ENCODE data around the gene EIF1B.
A peak's percentile ranks its signal among the peaks of the same experiment; 100 is the strongest.
"Not testable (repeated sequence)": the region's sequence is repeated elsewhere in the genome, so short reads cannot be mapped to it uniquely, and the experiment has no call there.

The EIF1B gene

GRCh38 chr3:40309418-40309924, at the start of gene EIF1B:
Gene EIF1B (plus strand): TSS chr3:40309707. CDS start chr3:40309942, 235 bp downstream.
- DNase-seq, result peak; percentile 99

DNA sequence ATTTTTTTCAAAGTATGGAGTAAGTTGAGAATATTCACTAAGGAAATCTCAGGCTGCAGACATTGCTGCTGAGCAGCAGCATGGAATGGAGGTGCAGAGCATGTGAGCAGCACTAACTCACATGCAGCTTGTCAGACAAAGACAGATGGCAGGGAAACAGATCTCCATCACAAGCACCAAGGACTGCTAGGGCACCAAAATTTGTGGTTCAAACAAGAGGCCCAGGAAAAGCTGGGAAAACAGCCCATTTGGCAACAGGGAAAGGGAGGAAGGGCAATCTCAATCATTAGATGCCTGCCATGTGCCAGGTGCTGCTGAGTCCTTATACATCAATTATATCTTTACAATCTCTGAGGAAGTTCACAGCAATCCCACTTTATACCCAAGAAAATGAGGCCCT, 47.2 kb upstream of the EIF1B start:
- no peak for DNase-seq

- no peak for DNase-seq
Measured at GRCh38 chr3:40264451-40264850, 45.1 kb upstream of the EIF1B start.

GRCh38 chr3:40265181-40265580, 44.3 kb upstream of the EIF1B start:
- no peak for DNase-seq

DNA sequence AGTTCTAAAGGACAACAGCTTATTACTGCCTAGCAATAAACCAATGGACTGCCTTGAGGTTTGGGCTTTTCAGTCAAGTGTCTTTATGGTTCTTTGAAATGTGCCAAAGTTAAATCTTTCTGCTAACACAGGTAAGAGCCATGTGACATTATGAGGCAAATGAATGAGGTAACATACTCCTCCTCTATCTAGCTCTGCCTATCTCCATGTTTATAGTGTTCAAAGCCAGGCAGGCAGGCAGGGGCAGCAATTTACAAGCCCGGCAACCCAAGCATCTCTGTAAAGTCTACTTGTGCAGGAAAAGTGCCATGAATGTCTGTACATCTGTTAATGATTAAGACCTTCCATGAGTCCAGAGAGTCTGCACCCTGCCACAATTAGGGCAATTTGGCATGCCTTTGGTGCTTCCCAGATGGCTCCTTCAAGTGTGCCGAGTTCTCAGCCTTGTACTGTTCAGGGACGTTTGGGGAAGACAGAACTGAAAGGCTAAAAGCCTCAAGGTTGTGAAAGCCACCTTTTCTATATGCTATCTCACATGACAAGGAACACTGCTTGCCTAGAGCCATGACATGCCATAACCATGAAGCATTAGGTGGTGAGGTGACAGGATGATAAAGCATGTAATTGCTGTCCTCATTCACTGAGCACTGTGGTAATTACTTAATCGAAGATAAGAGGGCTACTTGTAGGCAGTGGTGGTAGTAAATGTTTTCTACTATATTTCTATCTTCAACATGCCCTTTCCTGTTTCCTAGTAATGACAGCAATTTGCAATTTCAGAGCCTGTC, 41.4 kb upstream of the EIF1B start:
- DNase-seq, result no peak

- no peak for DNase-seq
Measured at GRCh38 chr3:40268802-40269524, 40.5 kb upstream of the EIF1B start.

DNA sequence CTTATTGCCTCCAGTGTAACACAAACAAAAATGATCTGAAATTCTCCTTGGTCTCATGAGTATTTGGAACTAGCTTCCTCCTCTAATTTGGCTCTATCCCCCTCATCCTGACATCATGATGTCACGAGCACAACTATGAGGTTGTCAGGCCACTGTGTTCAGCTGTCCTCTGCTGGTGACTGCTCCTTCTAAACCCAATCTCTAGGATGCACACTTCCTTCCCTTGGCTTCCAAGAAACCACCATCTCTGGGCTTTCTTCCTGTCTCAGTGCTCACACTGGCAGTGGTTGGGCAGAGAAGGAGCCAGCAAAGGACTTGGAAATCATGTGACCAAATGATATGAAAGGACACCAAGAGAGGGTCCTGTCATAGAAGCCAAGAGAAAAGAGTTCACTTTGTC, 30.7 kb upstream of the EIF1B start:
- no peak for DNase-seq

DNA sequence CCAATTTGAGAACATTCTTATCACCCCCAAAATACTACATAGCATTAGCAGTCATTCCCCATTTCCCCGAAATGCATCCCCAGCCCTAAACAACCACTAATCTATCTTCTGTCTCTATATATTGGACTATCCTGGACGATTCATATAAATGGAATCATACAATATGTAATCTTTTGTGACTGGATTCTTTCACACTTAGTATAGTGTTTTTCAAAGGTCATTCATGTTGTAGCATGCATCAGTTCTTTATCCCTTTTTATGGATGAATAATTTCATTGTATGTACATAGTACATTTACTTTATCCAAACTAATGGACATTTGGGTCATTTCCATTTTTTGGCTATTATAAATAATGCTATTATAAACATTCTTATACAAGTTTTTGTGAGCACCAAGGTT, 27.5 kb upstream of the EIF1B start:
- DNase-seq, result no peak

DNA sequence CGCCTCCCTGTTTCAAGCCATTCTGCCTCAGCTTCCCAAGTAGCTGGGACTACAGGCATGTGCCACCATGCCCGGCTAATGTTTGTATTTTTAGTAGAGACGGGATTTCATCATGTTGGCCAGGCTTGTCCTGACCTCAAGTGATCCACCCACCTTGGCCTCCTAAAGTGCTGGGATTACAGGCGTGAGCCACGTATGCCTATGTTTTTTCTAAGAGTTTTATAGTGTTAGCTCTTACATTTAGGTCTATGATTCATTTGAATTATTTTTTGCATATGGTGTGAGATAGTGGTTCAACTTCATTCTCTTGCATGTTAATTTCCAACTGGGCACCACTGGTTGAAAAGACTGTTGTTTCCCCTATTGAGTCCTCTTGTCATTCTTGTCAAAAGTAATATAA, 26.4 kb upstream of the EIF1B start:
- DNase-seq, result not testable (repeated sequence)

GRCh38 chr3:40287248-40287647, 22.3 kb upstream of the EIF1B start:
- DNase-seq, result no peak

- no peak for DNase-seq
Measured at GRCh38 chr3:40290396-40290795, 19.1 kb upstream of the EIF1B start.

- no peak for DNase-seq
Measured at GRCh38 chr3:40291471-40291870, 18.0 kb upstream of the EIF1B start.

DNA sequence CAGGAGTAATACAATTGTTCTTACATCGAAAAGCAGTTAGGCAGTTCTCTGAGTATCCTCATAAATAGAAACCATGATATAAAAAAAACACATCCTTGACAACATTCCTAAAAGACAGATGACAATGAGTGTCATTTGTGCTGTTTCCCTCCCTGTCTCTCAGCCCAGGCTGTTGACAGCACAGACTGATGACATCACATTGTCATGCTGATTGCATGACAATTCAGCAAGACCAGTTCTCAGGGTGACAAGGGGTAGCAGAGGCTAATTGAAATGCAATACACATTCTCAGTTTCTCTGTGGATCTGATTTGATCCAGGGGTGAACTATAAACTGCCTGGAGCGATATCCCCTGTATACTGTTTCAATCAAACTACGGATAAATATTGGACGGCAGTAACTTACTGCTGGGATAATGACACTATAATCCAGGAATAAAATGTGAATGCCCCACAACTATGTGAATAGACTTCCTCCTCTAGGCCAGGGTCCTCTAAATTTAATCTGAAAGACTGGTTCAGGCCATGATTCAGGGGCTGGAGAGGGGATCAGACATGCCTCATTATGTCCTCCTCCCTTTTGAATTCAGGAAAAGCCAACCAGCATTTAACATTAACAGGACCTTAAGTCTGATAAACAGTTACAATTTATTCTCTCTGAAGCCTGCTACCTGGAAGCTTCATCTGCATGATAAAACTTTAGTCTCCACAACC, 16.7 kb upstream of the EIF1B start:
- DNase-seq, result no peak

DNA sequence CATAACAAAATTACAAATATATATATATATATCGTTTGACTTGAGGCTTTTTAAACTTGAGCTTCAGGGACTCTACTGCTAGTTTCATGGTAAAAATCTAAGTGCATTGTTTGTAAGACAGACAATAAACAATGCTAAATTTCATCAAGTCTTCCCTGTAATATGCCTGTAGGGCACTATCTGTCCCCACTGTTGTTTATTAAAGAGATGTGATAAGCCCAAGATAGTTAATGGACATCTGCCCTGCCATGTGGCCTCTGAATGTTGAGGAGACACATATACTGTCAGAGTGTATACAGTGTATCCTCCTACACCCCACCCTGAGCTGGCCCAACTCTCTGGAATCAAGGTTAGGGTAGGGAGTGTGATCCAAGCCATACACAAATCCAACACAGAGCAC, 15.1 kb upstream of the EIF1B start:
- no peak for DNase-seq

- no peak for DNase-seq
Measured at GRCh38 chr3:40298075-40298474, 11.4 kb upstream of the EIF1B start.

DNA sequence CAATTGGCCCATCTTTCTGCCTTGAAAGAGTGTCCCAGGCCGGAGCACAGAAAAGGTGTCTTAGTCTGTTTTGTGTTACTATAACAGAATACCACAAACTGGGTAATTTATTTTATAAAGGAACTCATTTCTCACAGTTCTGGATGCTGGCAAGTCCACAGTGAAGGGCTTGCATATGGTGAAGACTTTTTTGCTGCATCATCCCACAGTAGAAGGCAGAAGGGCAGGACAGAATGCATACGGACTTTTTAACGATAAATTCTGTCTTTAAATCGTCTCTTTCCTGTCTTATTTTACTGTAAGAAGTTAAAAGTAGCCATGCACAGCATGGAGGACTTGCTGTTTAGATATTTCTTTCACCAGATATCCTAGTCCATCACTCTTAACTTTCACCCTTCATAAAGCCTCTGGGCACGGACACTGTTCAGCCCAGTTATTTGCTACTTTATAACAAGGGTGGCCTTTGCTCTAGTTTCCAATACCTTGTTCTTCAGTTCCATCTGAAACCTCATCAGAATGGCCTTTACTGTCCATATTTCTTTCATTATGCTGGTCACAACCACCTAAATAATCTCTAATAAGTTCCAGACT, 10.3 kb upstream of the EIF1B start:
- no peak for DNase-seq

- no peak for DNase-seq
Measured at GRCh38 chr3:40299721-40300335, 9.7 kb upstream of the EIF1B start.

DNA sequence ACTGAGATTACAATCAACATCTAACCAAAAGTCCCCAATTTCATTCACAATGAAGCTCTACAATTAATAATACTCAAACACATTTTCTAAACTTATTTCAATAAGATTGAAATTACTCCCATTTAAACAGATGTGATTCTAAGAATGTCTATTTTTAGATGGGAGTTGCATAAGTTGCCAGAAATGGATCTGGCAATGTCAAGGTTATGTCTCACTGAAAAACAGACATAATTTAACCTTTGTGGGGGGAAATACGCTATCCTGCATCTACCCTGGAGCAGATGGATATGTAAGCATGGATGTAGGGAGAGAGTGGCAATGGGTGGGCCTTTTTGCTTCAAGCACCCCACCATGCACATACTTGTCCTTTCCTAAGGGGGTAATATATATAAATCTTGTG, 6.7 kb upstream of the EIF1B start:
- DNase-seq, result no peak

DNA sequence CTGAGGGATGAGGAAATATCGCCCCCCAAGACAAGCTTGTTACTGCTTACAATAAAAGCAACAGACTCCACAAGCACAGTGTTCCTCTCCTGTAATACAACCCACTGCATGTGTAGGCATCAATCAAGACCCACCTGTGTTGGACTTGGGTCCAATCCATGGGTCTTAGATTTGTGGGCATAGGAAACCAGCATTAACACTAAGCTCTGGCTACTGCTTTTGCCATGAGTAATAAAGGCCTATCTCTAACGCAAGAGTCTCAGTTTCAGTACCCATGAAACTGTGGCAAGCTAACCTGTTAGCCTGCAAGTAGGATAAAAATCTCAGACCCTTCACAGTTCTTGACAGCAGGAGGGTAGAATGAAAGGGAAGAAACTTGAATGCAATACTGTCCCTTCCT, 5.2 kb upstream of the EIF1B start:
- DNase-seq, result no peak

DNA sequence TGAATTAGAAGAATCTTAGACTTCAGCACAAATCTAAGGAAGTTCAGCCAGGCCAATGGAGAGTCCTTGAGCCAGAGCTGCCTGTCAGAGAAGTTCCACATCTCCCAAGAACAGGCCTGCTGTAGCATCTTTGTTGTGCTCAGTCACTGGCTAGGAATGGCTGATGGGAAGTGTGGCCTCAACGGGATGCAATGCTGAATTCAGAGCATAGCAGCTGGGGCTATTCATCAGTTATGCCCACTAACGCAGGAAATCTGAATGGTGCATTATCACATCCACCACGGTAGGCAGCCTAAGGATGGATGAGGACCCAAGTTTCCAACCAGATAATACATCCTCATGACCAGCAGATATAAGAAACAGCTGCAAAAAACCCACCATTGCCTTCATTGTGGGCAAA, 3.2 kb upstream of the EIF1B start:
- no peak for DNase-seq

DNA sequence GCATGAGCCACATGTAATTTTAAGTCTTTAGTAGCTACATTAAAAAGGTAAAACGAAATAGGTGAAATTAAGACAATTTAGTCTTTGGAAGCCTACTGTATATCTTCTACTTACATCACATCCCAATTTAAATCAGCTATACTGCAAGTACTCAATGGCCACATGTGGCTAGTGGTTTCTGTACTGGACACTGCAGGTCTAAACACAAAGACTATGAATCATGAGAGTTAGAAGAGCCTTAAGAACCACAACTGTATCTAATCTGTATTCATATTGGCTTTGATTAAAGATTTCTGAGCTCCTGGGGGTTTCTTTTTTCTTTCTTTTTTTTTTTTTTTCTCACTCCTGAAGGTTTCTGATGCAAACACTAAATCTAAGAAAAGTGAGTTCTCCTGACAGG, 2.3 kb upstream of the EIF1B start:
- DNase-seq, result no peak

DNA sequence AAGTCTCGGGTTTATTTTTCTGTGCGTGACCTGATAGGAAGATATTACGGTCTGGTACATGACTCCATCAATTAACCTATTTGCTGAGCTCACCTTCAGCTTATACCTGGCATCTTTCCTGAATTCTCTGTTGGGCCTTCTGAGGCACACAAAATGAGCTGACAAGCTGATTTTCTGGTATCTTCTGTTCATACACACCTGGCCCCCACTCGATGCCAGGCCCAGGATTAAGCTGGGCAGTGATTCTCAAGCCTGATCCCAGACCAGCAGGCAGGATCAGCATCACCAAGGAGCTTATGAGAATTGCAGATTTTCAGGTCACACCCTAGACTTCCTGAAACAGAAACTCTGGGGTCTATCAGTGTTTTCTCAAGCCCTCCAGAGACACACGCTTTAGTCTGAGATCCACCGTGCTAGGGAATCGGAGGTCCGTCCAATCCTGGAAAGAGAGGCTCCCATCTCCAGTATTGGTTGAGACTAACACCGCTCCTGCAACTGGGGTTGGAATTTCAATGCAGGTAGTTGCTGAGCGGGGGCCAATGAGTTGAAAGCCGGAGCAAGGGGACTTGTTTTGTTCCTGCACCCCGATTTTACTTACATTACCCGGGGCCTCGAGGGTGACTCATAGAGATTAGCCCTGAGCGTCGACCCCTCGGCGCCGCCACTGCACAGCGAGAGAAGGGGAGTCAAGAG, 636 bp upstream of the EIF1B start:
- no peak for DNase-seq

Measured in activated CD8-positive, alpha-beta memory T cell treated with anti-CD3 and anti-CD28 coated beads for 24 hours (primary cell).